ENCODE data around the gene ORM2.
"Not testable (repeated sequence)": the region's sequence is repeated elsewhere in the genome, so short reads cannot be mapped to it uniquely, and the experiment has no call there.

ORM2 gene

DNA sequence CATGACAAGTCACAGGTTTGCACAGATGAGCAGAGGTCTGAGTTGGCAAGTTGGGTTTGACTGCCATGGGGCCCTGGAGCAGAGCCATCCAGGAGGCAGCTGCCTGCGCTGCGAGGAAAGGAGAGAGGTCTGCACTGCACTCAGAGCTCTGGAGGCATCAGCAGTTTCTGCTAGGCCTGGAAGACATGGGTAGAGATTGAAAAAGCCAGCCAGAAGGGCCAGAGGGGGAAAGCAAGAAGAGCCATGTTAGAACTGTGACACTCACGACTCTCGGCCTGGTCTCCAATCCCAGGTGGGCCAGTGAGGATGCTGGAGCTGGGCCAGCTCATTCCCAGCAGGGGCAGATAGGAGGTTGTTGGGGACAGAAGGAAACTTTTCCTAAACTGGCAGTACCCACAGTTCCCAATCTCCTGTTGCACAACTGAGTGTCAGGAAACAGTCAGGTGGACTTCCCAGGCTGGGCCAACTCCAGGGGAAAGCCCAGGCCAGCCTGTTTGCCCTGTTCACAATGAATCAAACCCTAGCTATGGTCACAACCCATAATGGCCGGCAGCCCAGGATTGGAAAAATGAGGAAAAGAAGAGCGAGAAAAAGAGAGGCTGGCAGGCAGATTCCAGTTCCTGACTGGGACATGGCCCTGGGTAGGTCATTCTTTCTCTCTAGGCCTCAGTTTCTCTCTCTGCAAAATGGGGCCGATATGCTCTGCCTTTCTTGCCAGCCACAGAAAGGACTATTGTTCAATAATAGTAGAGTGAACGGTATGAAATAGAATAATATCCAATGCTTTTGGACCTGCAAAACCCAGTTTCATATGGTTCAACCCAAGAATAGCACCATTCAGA lies 14.6 kb upstream of the ORM2 start:
- no peak for DNase-seq

DNA sequence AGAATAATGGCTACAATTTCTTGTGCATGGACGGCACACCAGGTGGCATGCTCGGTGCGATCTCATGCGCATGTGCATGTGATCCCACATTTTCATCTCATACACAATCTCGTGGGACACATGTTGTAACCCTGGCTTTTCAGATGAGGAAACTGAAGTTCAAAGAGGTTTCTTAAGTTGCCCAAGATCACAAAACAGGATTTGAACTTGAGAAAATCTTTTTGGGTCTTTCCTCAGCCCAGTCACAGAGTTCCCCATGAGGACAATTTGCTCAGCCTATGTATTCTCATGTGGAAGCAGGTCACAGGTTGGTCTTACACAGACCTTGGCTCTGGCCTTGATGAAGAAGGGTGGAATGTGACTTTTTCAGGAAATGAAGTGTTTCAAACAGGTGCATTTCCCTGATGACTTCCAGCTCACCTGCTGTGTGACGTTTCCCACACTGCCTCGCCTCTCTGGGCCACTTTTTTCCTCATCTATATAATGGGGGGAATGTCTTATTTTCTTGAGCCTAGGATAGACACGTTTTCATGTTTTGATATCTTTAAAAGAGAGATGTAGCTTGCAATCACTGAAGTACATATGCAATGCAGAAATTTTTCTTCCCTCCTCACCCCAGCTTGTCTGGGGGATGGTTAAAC lies 13.8 kb upstream of the ORM2 start:
- no peak for DNase-seq

DNA sequence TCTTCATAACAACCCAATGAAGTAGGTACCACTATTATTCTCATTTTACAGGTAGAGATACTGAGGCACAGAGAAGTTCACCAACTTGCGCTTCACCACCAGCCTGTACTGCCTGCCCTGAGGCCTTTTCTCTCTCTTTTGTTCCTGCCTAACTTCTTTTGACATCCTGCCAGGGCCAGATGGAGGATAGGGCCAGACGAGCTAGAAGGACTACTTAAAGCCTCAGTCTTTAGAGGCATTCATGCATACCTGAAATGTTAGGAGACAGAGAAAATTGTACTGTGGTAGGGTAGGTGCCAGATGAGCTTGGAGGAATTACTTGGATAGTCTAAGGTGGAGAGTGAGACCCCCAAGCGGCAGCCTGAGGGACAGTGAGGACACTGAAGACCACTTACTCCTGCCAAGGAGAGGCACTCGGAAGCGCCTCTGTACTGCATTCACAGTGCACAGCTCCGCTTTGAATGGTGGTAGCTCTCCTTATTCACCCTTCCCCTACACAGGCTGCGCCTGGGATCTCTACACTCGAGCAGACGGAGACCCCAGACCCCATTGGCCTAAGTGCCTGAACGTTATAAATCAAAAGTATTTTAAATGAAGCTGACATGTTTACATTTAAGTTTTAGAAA lies 13.0 kb upstream of the ORM2 start:
- no peak for DNase-seq

DNA sequence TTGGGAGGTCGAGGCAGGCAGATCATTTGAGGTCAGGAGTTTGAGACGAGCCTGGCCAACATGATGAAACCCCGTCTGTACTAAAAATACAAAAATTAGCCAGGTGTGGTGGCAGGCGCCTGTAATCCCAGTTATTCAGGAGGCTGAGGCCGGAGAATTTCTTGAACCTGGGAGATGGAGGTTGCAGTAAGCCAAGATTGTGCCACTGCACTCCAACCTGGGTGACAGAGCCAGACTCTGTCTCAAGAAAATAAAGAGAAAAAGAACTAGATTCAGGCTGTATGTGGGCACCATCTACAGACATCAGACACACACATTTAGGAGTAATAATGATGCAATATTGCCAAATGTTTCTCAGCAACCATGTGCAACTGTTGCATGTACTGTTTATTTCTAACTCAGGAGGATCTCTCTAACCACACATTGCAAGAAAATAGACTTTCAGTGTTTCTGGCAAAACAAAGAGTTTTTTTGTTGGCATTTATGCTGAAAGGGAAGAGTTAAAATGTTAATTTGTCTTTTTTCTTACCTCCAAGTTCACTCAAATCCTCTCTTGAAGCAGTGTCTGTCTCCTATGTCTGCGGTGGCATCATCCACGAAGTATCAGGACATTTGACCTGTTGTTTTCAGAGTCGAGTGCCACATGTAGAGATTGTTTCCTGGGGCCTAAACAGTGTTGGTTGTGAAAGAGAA lies 11.9 kb upstream of the ORM2 start:
- no peak for DNase-seq

GRCh38 chr9:114318416-114318815 lies 11.3 kb upstream of the ORM2 start:
- DNase-seq: no peak

- DNase-seq: no peak
Measured at GRCh38 chr9:114319147-114319546, 10.5 kb upstream of the ORM2 start.

- DNase-seq: peak; percentile 30 to 50
Measured at GRCh38 chr9:114320710-114321109, 9.0 kb upstream of the ORM2 start.

- peak; percentile 56 to 71 for DNase-seq
Measured at GRCh38 chr9:114321759-114322158, 7.9 kb upstream of the ORM2 start.

- DNase-seq: not testable (repeated sequence)
Measured at GRCh38 chr9:114322160-114322818, 7.4 kb upstream of the ORM2 start.

DNA sequence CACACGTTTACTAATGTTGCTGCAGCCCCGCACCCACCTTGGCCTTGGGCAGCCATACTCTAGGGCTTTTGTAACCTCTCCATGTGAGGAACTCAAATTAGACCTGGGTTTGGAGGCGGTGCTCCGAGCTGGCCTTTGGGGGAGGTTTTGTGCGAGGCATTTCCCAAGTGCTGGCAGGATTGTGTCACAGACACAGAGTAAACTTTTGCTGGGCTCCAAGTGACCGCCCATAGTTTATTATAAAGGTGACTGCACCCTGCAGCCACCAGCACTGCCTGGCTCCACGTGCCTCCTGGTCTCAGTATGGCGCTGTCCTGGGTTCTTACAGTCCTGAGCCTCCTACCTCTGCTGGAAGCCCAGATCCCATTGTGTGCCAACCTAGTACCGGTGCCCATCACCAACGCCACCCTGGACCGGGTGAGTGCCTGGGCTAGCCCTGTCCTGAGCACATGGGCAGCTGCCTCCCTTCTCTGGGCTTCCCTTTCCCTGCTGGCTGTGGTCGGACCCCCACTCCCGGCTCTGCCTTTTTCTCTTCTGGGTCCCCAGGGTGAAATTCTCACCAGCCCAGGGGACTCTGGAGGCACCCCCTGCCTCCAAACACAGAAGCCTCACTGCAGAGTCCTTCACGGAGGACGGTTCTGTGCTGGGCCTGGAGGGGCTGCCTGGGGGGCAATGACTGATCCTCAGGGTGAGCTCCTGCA lies 6.7 kb upstream of the ORM2 start, which contains the start of gene ORM1:
ORM1 (plus strand) TSS at position 268 of the 701 bp plus-strand sequence; CDS start at position 304, 36 bp downstream.
- not testable (repeated sequence) for DNase-seq

GRCh38 chr9:114323849-114324248 lies 5.8 kb upstream of the ORM2 start:
- DNase-seq: not testable (repeated sequence)

- no peak for DNase-seq
Measured at GRCh38 chr9:114324492-114324891, 5.2 kb upstream of the ORM2 start.

DNA sequence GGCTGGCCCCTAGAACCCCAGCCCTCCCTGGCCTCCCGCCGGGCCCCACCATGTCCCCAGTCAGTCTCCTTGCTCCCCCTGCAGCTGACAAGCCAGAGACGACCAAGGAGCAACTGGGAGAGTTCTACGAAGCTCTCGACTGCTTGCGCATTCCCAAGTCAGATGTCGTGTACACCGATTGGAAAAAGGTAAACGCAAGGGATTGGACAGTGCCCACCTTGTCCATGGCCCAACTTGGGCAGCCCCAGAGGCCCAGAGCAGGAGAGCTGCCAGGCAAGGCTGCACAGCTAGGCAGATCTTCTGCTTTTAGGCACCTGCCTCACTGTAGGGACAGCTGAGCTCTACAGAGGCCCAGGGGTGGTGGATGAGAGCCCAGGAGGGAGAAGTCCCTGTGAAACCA lies 4.7 kb upstream of the ORM2 start:
- DNase-seq: not testable (repeated sequence)

- not testable (repeated sequence) for DNase-seq
Measured at GRCh38 chr9:114325684-114326254, 3.9 kb upstream of the ORM2 start.

- DNase-seq: no peak
Measured at GRCh38 chr9:114327749-114328148, 1.9 kb upstream of the ORM2 start.

- not testable (repeated sequence) for DNase-seq
Measured at GRCh38 chr9:114328357-114328820, 1.3 kb upstream of the ORM2 start.

DNA sequence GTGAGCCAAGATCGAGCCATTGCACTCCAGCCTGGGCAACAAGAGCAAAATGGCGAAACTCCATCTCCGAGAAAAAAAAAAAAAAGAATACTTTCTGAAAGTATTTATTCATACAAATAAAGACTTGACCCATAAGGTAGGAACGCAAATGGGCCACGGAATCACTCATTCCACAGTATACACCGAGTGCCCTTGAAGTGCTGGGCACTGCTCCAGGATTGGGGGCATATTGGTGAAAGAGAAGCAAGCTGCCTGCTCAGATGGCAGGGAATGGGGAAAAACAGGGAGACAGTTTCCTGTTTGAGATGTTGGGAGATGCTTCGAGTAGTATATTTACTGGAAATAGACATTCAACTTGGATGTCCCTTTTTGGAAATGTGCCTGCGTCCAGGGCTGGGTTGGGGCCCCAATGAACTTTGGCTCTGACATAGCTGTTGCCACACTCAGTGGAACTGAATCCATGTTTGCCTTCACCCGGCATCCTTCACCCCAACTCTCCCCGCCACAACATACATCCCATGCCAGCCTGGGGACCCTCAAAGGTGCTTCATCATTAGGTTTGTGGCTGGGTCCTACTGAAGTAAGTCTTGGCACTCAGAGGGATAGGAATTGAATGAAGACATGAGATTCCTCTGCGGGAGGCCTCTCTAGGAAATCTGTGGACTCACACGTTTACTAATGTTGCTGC lies 588 bp upstream of the ORM2 start:
- not testable (repeated sequence) for DNase-seq

GRCh38 chr9:114330636-114331035 lies 967 bp downstream of the ORM2 start:
- no peak for DNase-seq

DNA sequence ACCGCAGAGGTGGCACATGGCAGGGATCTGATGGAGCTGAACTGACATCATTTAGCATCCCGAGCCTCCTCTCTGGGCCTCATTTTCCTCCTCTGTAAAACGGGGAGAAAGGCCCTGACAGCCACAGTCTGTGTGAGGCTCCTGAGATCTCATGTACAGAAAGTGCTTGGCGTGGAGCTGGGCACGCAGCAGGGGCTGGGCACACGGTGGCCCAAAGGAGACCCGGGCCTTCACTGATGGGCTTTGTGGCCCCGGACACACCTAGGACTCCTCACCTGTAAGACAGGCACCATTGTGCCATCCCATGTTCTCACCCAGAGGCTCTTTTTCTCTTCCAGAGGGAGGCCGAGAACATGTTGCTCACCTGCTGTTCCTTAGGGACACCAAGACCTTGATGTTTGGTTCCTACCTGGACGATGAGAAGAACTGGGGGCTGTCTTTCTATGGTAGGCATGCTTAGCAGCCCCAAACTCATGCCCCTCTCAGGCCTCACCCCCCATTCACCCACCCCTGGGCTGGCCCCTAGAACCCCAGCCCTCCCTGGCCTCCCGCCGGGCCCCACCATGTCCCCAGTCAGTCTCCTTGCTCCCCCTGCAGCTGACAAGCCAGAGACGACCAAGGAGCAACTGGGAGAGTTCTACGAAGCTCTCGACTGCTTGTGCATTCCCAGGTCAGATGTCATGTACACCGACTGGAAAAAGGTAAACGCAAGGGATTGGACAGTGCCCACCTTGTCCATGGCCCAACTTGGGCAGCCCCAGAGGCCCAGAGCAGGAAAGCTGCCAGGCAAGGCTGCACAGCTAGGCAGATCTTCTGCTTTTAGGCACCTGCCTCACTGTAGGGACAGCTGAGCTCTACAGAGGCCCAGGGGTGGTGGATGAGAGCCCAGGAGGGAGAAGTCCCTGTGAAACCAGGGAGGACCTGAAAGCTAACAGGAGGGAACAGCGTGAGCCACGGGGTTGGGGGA lies 1.8 kb downstream of the ORM2 start:
- not testable (repeated sequence) for DNase-seq

Measured in activated CD4-positive, alpha-beta T cell treated with anti-CD3 and anti-CD28 coated beads, Interleukin-2, amount 50 U/mL, for 48 hours (primary cell).